NCI-H1930 (cell line): ENCODE data around the gene SPTBN4.

Experiments
- DNase-seq, 2 experiments: peaks; one replicate each; lab custom pipeline; 2025; lab: John Stamatoyannopoulos, UW

Gene SPTBN4

GRCh38 chr19:40603389-40604170 lies 136.8 kb downstream of the SPTBN4 start:
- DNase-seq: peak; percentile 92 to 97

DNA sequence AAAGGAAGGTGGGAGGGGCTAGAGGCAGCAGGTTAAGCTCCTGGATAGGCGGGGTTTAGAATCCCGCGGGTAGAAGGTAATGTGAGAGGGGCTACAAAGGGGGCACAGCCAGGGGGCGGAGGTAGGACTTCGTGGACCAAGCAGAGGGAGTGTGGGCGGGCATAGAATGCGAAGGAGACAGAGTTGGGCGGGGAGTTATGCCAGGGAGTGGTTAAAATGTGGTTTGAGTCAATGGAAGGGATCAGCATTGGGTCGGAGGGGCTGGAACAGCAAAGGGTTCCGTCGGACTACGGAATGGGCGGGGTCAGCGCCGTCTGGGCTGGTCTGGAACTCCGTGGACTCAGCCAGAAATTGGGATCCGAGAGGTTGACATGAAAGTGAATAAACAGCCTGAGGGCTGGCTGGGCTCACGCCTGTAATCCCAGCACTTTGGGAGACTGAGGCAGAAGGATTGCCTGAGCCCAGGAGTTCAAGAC lies 137.4 kb downstream of the SPTBN4 start:
- no peak for DNase-seq

- DNase-seq: no peak
Measured at GRCh38 chr19:40604647-40605215, 137.9 kb downstream of the SPTBN4 start.

DNA sequence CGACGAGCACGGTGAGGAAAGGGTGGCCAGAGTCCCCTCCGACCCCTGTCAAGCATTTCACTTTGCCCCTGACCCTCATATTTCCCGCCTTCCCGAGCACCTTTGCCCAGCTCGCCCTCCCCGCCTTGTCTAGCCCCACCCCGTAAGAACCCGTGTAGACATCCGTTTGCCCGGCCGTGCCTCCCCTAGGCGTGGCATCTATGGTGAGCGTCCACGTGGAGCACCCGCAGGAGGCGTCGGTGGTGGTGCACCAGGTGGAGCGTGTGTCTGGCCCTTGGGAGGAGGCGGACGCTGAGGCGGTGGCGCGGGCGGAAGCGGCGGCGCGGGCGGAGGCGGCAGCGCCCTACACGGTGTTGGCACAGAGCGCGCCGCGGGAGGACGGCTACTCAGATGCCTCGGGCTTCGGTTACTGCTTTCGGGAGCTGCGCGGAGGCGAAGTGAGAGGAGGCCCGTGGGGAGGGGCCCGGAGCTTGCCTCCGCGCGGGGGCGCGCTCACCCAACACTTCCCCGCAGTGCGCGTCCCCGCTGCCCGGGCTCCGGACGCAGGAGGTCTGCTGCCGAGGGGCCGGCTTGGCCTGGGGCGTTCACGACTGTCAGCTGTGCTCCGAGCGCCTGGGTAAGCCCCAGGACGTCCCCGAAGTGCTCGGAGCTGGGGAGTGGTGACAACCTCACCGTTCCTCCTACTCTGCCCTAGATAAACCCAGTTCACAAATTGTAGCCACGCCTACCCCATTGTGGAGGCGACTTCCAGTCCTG lies 138.6 kb downstream of the SPTBN4 start:
- peak; percentile 45 to 51 for DNase-seq

DNA sequence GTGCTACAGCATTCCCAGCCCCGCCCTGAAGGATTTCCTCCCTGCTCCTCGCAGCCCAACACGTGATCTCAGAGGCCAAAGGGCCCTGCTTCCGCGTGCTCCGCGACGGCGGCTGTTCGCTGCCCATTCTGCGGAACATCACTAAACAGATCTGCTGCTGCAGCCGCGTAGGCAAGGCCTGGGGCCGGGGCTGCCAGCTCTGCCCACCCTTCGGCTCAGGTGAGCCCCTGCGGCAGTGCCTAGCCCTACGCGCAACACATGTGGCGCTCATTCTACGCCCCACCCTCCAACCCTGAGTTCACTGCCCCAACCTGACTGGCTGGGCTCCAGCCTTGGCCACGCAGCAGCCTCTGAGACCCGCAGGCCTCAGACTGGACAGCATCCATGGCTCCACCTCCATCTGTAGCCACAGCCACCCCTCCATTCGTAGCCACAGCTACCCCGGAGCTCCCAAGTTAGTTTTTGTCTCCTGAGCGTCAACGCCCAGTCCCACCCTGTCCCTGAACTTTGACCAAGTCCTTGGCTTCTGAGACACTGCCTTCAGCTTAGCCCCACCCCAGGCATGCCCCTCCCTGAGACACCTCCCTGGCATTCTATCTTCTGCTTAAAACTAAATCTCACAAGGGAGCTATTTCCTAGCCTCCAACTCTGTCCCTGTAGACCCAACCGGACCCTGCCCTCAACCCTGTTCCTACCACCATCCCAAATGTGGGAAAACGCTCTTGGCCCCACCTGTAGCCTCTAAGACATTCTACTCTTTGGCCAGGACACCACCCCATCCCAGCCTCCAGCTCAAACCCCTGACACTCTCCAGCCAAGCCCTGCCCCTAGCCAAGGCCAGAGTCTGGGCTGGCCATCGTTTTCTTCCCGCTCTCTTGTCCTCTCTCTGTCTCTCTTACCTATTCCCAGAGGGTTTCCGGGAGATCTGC lies 140.8 kb downstream of the SPTBN4 start:
- DNase-seq: no peak

DNA sequence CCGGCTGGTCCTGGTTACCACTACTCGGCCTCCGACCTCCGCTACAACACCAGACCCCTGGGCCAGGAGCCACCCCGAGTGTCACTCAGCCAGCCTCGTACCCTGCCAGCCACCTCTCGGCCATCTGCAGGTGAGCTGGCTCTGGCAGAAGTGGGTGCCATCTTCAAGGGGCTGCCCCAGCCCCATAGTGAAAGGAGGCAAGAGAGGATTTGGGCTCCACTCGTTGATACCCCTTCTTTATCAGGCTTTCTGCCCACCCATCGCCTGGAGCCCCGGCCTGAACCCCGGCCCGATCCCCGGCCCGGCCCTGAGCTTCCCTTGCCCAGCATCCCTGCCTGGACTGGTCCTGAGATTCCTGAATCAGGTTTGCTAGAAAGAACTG lies 141.4 kb downstream of the SPTBN4 start:
- DNase-seq: no peak

DNA sequence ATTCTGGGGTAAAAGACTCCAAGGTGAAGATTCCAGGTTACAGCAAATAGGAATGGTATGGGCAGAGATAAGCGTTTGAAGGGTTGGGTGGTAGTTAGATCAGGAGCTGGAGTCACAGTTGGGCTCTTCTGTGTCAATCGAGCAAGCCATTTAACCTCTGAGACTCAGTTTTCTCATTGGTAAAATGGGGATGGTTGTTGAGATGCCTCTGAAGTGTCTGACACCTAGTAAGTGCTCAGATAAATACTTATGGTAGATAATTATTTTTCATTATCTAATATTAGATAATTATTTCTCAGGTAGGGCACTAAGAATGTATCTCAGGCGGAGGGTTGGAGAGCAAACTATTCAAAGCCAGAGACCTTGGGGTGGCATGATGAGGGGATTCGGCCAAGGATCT lies 142.2 kb downstream of the SPTBN4 start:
- DNase-seq: no peak

DNA sequence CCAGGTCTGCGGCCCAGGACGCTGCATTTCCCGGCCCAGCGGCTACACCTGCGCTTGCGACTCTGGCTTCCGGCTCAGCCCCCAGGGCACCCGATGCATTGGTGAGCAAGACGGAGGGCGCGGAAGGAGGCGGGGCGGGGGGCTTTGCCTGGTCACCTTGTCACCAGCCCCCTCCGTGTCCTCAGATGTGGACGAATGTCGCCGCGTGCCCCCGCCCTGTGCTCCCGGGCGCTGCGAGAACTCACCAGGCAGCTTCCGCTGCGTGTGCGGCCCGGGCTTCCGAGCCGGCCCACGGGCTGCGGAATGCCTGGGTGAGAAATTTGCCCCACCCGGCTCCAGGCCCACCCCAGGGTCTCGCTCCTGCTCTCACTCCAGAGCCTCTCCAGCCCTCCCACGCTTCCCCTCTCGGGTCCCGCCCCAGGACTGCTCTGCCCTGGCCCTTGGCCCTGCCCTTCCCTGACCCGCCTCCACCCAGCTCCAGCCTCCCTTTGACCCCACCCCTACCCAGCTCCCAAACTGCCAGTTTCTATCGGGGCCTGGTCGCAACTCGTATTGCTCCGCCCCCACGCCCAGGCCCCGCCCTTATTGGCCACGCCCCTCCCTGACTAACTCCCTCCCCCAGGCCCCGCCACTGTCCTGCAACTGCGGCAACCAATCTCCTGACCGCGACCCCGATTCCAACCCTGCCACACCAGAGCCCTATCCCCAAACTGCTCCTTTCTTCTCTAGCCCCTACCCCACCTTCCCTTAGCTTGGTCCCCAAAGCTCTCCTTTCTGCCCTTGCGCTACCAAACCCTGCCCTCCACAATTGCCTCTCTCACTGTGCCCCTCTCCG lies 143.0 kb downstream of the SPTBN4 start:
- DNase-seq: no peak

GRCh38 chr19:40610396-40611064 lies 143.7 kb downstream of the SPTBN4 start:
- DNase-seq: no peak

DNA sequence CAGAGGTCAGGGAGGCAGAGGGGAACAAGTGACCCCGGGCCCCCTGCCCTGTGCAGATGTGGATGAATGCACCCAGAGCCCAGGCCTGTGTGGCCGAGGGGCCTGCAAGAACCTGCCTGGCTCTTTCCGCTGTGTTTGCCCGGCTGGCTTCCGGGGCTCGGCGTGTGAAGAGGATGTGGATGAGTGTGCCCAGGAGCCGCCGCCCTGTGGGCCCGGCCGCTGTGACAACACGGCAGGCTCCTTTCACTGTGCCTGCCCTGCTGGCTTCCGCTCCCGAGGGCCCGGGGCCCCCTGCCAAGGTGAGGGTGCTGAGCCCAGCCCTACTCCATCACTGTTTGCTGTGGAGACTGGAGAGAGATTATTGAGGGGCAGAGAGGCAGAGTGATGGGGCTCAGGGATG lies 144.3 kb downstream of the SPTBN4 start:
- DNase-seq: no peak

DNA sequence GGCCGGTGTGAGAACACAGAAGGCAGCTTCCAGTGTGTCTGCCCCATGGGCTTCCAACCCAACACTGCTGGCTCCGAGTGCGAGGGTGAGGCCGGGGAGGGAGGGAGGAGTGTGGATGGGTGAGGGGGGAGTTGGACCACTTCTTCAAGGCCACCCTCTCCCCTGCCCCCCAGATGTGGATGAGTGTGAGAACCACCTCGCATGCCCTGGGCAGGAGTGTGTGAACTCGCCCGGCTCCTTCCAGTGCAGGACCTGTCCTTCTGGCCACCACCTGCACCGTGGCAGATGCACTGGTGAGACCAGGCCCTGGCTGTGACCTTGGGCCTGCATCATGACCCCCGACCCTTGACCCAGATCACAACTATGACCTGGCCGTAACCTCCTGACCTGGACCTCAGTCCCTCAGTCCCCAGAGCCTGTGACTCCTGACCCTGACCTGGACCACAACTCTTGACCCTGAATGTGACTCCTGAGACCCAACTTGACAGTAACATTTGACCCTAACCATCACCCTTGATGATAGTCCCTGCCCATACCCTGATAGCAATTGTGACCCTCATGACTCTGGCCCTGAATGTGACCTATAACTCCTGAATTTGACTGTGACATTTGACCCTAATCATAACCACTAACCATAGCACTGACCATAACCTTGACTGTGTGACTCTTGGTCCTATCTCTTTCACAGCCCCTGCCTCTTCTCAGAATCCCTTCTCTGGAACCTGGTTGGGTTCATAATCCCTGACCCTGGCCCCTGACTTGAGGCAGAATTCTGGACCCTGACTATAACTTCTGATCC lies 145.3 kb downstream of the SPTBN4 start:
- no peak for DNase-seq

GRCh38 chr19:40612831-40613689 lies 146.3 kb downstream of the SPTBN4 start:
- peak; percentile 62 to 65 for DNase-seq

- DNase-seq: peak; percentile 81 to 86
Measured at GRCh38 chr19:40613690-40614621, 147.2 kb downstream of the SPTBN4 start.

DNA sequence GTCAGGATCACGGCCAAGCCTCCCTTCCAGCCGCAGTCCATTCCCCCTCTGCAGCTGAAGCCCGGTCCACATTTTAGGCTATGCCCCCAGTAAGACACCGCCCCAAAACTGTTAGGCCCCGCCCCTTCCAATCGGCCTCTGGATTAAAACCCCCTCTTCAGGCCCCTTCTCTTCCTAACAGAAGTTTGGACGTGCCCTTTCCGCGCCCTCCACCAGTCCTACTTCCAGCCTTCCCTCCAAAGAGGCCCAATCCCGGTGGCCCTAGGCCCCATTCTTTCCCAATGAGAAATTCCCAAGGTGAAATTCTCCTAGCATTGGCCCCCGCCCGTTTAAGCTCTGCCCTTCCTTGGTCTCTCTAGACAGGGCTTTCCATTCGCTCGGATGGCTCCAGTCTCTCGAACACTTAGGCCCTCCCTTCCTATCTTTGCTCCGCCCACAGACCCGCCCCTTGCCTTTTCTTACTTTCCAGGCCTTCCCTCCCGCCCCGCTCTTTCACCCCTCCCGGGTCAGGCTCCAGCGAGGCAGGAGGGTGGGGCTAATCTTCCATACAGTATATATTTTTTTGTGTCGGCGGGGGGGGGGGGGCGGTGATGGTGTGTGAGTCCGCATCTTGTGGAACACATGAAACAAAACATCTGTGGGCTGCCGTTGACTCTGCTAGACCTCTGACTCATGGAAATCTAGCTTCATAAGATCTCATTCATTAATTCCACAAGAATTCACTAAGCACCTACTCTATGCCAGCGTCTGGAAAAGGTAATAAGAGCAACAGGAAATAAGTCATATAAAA lies 148.0 kb downstream of the SPTBN4 start:
- DNase-seq: peak in 1 of 2 experiments; percentile 40

DNA sequence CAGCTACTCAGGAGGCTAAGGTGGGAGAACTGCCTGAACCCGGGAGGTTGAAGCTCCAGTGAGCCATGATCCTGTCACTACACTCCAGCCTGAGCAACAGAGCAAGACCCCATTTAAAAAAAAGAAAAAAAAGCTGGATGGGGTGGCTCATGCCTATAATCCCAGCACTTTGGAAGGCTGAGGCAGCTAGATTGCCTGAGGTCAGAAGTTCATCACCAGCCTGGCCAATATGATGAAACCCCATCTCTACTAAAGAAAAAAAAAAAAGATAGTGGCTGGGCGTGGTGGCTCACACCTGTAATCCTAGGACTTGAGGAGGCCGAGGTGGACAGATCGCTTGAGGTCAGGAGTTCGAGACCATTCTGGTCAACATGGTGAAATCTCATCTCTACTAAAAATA lies 149.4 kb downstream of the SPTBN4 start:
- DNase-seq: no peak

DNA sequence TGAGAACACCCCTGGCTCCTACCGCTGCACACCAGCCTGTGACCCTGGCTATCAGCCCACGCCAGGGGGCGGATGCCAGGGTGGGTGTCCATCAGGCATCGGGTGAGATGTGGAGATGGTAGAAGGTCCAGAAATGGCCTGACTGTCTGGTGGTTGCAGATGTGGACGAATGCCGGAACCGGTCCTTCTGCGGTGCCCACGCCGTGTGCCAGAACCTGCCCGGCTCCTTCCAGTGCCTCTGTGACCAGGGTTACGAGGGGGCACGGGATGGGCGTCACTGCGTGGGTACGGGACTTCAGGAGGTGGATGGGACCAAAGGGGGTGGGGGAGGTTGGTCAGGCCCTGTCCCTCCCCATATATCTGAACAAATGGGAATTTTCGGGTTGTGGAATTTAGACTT lies 150.1 kb downstream of the SPTBN4 start:
- DNase-seq: no peak

- no peak for DNase-seq
Measured at GRCh38 chr19:40617961-40618360, 151.2 kb downstream of the SPTBN4 start.
